Activated CD4-positive, alpha-beta T cell treated with anti-CD3 and anti-CD28 coated beads, Interleukin-10, Interleukin-2, amounts not matched to agents 100 ng/mL and 50 ng/mL, durations not matched to agents 16 hours and 8 hours (primary cell): ENCODE measurements around the gene FIBIN.
"Not testable (repeated sequence)": the region's sequence is repeated elsewhere in the genome, so short reads cannot be mapped to it uniquely, and the experiment has no call there.

Source experiments
- DNase-seq: peaks from one replicate; pipeline ENCODE4 v3.0.0-alpha.2; 2020

Gene FIBIN

GRCh38 chr11:26993965-26994457, at the start of gene FIBIN:
Gene FIBIN (plus strand): TSS chr11:26994112. CDS start chr11:26994527, 415 bp downstream.
- DNase-seq, result no peak

DNA sequence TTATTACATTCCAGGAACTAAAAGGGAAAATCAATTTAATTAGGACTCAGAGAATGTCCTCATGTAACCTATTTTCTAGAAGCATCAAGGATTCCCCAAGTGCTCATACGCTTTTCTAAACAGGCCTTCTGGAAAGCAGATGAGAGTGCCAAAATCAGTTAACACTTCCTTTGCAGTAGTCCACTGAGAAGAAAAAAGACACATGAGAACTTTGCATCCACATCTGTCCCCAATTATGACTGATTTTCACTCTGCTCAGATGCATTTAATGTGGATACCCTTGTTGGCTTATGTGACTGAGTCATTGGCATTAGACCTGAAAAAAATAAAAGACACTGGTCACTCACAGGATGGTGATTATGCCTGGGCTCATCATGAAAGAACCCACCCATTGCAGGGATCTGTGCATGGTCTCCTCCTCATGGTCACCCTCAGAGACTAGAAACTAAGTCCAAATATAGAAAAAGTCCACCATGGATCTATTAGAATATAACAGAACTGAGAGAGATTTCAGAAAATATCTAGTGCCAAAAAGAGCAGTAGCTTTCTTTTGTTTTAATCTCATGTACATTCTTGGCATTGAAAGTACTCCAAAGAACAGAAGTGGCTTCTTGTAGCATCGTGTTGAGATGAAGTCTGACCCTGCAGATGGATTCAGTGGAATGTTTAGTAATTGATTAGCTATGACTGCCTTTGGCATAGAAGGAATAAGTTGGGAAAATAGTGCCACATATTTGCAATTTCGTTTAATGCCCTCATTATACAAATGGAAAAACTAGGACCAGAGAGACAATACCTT, 48.8 kb upstream of the FIBIN start:
- DNase-seq, result no peak

DNA sequence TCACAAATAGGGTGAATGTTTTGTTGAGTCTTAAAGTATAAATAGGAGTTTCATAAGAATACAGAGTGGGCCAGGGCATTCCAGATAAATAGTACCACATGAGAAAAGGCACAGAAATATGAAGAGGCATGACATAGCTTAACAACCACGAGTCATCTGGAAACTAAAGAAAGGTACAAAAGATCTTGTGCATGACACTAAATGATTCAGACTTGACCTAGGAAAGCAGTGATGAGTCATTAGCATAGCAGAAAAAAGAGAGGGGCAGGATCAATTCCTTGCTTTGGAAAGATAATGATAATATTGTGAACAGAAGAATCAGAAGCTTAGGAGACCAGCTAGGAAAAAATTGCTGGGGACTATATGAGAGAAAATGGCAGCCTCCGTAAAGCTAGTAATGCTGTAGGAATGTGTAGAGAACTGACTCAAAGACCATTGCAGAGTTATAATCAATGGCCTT, 47.6 kb upstream of the FIBIN start:
- peak; percentile 1 for DNase-seq

DNA sequence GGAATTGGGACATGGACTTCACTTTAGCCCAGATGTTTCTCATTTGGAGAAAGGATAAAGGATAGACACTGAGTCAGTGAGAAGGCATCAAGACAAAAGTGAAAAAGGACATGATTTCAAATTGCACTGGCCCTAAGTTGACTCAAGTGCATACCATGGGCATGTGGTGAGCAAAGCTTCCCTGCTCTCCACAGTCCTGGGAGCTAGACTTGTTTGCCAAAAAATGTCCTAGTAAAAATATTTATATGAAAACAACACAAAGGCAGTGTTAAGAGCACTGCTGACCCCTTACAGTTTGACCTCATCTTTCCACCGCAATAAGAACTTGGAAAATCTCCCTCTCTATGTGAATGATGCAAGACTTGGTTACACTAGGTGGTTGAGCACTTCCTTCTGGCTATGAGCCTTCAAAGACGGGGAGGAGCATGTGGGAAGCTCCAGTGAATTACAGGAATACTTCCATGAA, 46.5 kb upstream of the FIBIN start:
- no peak for DNase-seq

GRCh38 chr11:26947904-26948639, 45.8 kb upstream of the FIBIN start:
- DNase-seq, result no peak

DNA sequence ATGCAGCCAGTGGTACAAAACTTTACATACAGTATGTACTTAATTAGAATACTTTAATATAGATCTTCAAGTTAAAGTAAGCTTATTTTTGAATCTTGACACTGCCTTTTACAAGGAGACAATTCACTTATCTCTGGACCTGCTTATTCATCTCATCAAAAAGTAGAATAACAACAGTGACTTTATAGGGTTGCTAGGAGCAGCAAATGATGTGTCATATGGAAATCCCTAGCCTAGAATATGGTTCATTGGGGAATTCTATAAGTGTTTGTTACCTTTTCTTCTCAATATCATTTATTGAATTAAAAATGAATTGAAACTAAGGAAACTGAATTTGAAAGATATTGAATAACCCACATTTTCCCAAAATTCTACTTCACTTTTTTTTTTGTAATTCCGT, 45.0 kb upstream of the FIBIN start:
- no peak for DNase-seq

GRCh38 chr11:26949846-26950245, 44.1 kb upstream of the FIBIN start:
- DNase-seq, result no peak

- no peak for DNase-seq
Observed at GRCh38 chr11:26950260-26950719, 43.6 kb upstream of the FIBIN start.

DNA sequence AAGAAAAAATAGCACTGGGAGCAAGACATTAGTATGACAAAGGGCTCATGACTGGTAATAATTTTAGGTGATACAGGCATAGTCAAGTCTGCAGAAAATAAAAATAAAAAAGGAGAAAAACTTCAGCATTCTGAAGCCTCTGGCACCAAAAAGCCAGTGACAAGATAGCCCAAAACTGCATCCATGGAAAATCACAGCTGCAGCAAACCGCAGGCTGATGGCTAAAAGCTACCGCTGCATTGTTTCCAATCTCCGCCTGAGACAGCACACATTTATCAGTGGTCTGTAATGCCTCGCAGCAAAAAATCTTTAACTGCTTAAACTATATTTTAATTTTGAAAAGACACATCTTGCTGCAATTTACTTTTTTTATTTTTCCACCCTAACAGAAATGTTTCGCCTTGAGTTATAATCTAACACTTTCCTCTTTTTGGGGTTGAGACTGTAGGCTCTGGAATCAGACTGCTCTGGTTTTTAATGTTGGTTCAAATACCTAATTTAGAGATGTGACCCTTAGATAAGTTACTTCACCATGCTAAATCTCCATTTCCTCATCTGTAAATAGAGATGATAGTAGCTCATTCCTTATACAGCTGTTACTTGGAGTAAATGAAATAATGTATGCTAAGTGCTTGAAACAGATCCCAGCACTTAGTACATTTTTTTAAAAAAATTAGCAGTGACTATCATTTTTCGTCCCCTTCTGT, 42.0 kb upstream of the FIBIN start:
- no peak for DNase-seq

DNA sequence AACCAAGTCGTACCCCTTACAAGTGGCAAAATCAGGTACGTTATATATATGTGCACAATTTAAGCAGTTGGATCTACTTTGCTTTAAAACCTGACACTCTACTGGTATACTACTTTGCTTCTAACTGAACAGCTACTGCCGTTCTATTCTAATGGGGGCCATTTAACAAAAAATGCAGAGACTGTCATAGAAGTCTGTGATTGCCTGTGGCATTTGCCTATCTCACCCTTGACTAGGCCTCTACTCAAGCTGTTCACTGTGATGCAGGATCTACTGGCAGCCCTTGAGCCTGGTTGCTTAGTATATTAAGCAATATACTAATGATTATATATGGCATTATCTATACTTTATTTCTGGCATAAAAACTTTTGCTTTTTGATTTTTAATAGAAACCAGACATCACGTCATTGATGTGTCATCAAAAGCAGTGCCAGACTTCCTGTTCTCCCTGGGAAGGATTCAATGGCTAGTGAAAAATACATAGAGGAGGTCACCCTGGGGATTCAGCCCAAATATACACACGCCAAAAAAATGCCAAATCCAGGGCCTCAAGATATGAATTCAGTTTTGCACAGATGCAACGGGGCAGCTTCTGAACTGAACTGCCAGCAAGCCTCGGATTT, 40.0 kb upstream of the FIBIN start:
- no peak for DNase-seq

DNA sequence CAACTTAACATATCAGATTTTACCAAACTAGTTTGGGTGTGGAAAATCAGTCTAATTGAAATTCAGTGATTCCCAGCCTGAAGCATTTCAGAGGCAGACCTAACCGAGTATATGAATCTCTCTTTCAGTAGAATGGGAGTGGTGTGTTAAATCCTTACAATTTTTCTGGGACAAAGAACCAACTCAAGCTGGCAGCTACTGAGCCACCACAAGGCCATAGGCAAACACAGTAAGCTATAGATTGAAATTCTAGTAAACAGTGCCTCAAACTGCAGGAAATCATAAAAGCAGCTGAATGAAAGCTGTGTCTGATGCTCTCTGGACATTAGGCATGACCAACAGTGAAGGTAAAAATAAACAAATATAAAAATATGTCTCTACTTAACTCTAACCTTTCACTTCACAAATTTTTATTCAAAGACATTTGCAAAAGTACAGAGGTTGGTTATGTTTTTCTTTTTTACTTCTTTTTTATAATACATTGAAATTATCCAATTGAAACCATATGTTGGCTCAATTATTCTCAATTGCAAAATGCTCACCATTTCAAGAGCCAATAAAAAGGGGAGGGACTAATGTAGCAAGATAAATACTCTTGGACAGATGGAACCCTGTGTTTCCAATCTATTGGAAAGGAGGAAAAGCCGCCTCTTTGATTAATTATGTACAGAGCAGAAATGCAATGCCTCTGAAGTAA, 35.8 kb upstream of the FIBIN start:
- DNase-seq, result no peak

- DNase-seq, result no peak
Observed at GRCh38 chr11:26958702-26959049, 35.2 kb upstream of the FIBIN start.

DNA sequence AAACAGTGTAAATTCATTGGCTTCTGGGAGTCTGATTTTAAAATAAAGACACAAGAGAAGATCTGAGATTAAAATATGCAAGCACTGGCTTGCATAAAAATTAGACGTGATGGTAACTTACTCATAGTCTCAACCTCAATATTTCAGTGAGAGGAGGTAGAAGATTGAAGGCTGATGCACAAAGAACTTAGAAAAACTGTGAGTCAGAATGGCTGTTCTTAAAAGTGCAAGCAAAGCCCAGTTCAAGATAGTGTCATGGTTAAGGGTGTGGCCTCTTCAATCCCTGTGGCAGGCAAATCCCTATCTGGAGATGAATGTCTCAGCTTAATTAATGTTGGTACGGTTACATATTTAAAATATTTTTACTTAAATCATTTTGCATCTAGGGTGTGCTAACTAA, 33.6 kb upstream of the FIBIN start:
- DNase-seq, result no peak

DNA sequence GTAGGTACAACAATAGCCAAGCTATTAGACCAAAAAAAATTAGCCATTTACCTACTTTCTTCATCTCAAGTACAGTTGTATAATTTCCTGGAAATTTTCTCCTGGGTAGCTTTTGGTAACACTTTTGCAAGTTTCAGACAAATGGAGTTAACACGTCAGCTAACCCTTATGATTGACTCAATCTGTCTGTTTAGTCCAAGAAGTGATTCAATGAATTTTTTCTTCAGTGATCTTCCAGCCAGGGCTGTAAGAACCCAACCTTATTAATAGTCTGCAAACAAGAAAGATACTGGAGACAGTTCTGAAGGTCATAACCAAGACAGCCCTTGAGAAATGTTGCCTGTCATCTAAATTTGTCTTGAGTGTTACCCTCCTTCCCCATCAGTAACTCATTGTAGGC, 30.1 kb upstream of the FIBIN start:
- DNase-seq, result no peak

DNA sequence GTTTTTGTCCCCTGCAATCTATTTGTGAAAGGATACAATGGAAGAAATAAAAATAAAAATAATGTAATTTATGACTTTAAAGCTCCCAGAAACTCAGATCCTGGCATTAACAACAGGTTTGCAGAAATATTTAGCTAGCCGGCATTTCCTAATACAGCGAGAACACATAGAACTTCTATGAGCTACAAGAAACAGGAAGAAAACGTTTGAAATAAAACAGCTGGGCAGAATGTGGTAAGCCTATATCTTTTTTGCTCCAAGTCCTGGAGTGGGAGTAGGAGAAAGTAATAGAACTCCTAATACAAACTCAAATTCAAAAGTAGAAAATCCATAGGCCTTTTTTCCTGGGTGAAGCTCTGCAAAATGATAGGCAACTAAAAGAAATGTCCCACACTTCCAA, 29.6 kb upstream of the FIBIN start:
- DNase-seq, result no peak

GRCh38 chr11:26964847-26965485, 28.9 kb upstream of the FIBIN start:
- DNase-seq, result not testable (repeated sequence)

DNA sequence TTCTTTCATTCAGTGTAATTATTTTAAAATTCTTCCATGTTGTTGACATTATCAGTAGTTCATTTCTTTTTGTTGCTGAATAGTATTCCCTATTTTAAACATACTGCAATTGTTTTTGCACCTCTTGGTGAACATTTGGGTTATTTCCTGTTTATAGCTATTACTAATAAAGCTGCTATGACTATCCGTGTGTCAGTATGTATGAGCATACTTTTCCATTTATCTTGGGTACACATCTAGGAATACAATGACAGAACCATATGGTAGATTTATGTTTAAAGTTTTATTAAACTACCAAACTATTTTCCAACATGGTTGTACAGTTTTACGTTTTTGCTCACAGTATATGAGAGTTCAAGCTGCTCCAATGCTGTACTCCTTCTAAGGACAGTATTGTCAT, 22.0 kb upstream of the FIBIN start:
- DNase-seq, result no peak

GRCh38 chr11:26974069-26974783, 19.7 kb upstream of the FIBIN start:
- DNase-seq, result no peak

DNA sequence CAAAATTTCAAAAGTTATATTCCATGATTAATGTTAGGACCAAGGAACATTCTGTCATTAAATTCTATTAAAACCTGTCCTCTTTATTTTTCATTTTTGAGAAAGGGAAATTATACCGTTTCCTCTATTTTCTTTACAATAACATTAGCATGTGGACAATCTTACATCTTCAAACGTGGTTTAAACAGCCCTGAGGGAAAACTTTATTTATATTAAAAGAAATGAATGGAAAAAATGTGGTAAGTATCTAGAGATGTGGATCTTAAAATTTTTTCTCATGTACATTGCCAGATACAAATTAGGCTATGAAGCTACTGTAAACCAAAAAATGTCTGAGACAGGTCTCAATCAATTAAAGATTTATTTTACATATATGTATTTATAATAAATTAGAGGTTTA, 18.9 kb upstream of the FIBIN start:
- DNase-seq, result no peak

DNA sequence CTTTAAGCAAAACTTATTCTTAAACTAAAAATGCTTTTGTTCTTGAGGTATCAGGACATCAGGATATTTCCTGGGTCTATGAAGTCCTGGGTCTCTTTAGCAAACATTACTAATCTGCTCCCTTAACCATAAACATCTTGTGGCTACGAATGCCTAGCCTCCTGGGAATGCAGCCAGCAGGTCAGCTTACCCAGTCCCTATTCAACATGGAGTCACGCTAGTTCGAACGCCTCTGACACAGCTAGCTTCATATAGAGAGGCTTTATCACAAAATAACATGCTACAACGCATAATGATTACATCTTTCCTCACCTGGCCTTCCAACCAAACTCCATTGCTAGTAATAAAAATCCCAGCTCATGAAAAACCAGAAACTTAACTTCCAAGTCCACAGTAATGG, 17.5 kb upstream of the FIBIN start:
- no peak for DNase-seq

DNA sequence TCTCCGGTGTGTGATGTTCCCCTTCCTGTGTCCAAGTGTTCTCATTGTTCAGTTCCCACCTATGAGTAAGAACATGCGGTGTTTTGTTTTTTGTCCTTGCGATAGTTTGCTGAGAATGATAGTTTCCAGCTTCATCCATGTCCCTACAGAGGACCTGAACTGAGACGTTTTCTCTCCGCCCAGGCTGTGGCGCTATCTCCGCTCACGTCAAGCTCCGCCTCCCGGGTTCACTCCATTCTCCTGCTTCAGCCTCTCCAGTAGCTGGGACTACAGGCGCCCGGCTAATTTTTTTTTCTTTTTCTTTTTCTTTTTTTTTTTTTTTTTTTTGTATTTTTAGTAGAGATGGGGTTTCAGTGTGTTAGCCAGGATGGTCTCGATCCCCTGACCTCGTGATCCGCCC, 16.7 kb upstream of the FIBIN start:
- not testable (repeated sequence) for DNase-seq
